H1 (cell line): ENCODE measurements around the gene COL12A1. TPM values are rescaled to one million over a fixed set of nuclear protein-coding genes. Genes with fewer than 3 reads are reported as not detected.

Source experiments
- CTCF ChIA-PET: fragments of 300-600 bp; sonication (Branson Sonifier 250); formaldehyde crosslinking; loops from one replicate; lab custom pipeline; 2021; ENCODE audit not compliant: partially characterized antibody; lab: Charles Lee
- POLR2A ChIA-PET: fragments of 300-600 bp; sonication (Branson Sonifier 250); formaldehyde crosslinking; loops from one replicate; lab custom pipeline; 2021; ENCODE audit warnings: inconsistent platforms; ENCODE audit not compliant: partially characterized antibody; lab: Charles Lee
- DNase-seq, 2 experiments: peaks; one replicate each; pipeline versions ENCODE4 v3.0.0 to v3.0.0-alpha.2; 2010 to 2022; ENCODE audit warnings: low spot score in 2 of 2, low read depth in 1 of 2, mixed read lengths in 1 of 2
- FAIRE-seq: peaks from 2 replicates; lab custom pipeline; 2011; peaks lifted over from hg19 to GRCh38; lab: Jason Lieb, UNC
- H2AFZ ChIP-seq: 2 replicates; pipeline ENCODE4 v1.8.1; 2012; ENCODE audit warnings: low read length, inconsistent platforms
- H2AK5ac ChIP-seq: 2 replicates; pipeline ENCODE4 v1.6.1; 2013; ENCODE audit warnings: low read depth, low read length
- H2BK120ac ChIP-seq: replicated peaks from 2 replicates; pipeline ENCODE3; 2013; ENCODE audit warnings: low read depth, low read length, inconsistent platforms
- H2BK12ac ChIP-seq: 2 replicates; pipeline ENCODE4 v1.6.1; 2013; ENCODE audit warnings: low read depth, low read length
- H2BK15ac ChIP-seq: 2 replicates; pipeline ENCODE4 v1.6.1; 2013; ENCODE audit warnings: low read length
- H2BK20ac ChIP-seq: 2 replicates; pipeline ENCODE4 v1.6.1; 2013; ENCODE audit warnings: low read length
- H2BK5ac ChIP-seq: 2 replicates; pipeline ENCODE4 v1.6.1; 2013; ENCODE audit warnings: low read depth, low read length
- H3K14ac ChIP-seq: 2 replicates; pipeline ENCODE4 v1.6.1; 2013; ENCODE audit warnings: inconsistent platforms; ENCODE audit not compliant: insufficient read length
- H3K18ac ChIP-seq: 2 replicates; pipeline ENCODE4 v1.6.1; 2013; ENCODE audit warnings: low read length; ENCODE audit errors: extremely low read depth
- H3K23ac ChIP-seq: 2 replicates; pipeline ENCODE4 v1.6.1; 2013; ENCODE audit warnings: inconsistent platforms; ENCODE audit not compliant: insufficient read length
- H3K23me2 ChIP-seq: 2 replicates; pipeline ENCODE4 v1.6.1; 2013; ENCODE audit warnings: low read depth, low read length
- H3K27ac ChIP-seq: 2 replicates; pipeline ENCODE4 v1.6.1; 2011; ENCODE audit warnings: low read depth, low read length, inconsistent platforms
- H3K27me3 ChIP-seq, 4 experiments: replicated peaks in 1 of 4; 1 replicate in 1 of 4; 2 replicates in 3 of 4; pipeline versions ENCODE4 v1.6.1 to v1.8.1; 2011 to 2013; ENCODE audit warnings: low read length in 3 of 4, mild to moderate bottlenecking in 3 of 4, inconsistent platforms in 2 of 4, mixed read lengths in 2 of 4, moderate library complexity in 1 of 4; ENCODE audit not compliant: control insufficient read depth in 3 of 4, insufficient read depth in 3 of 4; ENCODE audit errors: extremely low read depth in 1 of 4
- H3K36me3 ChIP-seq, 4 experiments: 2 replicates each; pipeline versions ENCODE4 v1.6.1 to v1.8.1; 2011 to 2013; ENCODE audit warnings: mild to moderate bottlenecking in 4 of 4, low read length in 3 of 4, moderate library complexity in 2 of 4, control low read depth in 1 of 4, inconsistent platforms in 1 of 4; ENCODE audit not compliant: insufficient read depth in 4 of 4, control insufficient read depth in 2 of 4
- H3K4ac ChIP-seq: replicated peaks from 2 replicates; pipeline ENCODE3; 2013; ENCODE audit warnings: low read length, low read depth, mixed read lengths, inconsistent platforms; ENCODE audit not compliant: insufficient read length
- H3K4me1 ChIP-seq, 4 experiments: replicated peaks in 1 of 4; 1 replicate in 1 of 4; 2 replicates in 3 of 4; pipeline versions ENCODE4 v1.6.1 to v1.8.1; 2011 to 2013; ENCODE audit warnings: low read length in 3 of 4, inconsistent platforms in 2 of 4, mixed read lengths in 1 of 4; ENCODE audit not compliant: insufficient read depth in 4 of 4, control insufficient read depth in 3 of 4
- H3K4me2 ChIP-seq, 2 experiments: 2 replicates each; pipeline versions ENCODE4 v1.6.1 to v1.8.1; 2011 to 2013; ENCODE audit warnings: low read depth in 2 of 2, low read length in 2 of 2, control low read depth in 1 of 2, inconsistent platforms in 1 of 2, mild to moderate bottlenecking in 1 of 2; ENCODE audit not compliant: insufficient read depth in 1 of 2
- H3K4me3 ChIP-seq, 4 experiments: fragments of 200-600, 300-600 bp in 1 of 4; sonication (generic), shearing (Covaris generic), sonication (Bioruptor Twin) in 1 of 4; 2 replicates each; pipeline versions ENCODE4 v1.5.1 to v1.8.1; 2011 to 2016; ENCODE audit warnings: low read length in 4 of 4, low read depth in 3 of 4, control low read depth in 2 of 4, inconsistent platforms in 2 of 4, mild to moderate bottlenecking in 2 of 4, mixed read lengths in 1 of 4, moderate library complexity in 1 of 4; ENCODE audit not compliant: insufficient read depth in 2 of 4; ENCODE audit errors: extremely low read depth in 1 of 4
- H3K56ac ChIP-seq: replicated peaks from 2 replicates; pipeline ENCODE3; 2013; ENCODE audit warnings: low read depth, mild to moderate bottlenecking, mixed read lengths, low read length, inconsistent platforms; ENCODE audit not compliant: insufficient read length
- H3K79me1 ChIP-seq: 2 replicates; pipeline ENCODE4 v1.6.1; 2013; ENCODE audit warnings: low read depth, low read length, control low read depth
- H3K79me2 ChIP-seq, 2 experiments: 2 replicates each; pipeline versions ENCODE4 v1.6.1 to v1.8.1; 2012 to 2013; ENCODE audit warnings: low read length in 2 of 2, mild to moderate bottlenecking in 2 of 2, inconsistent platforms in 1 of 2; ENCODE audit not compliant: insufficient read depth in 2 of 2, control insufficient read depth in 1 of 2
- H3K9ac ChIP-seq, 4 experiments: replicated peaks in 1 of 4; 1 replicate in 1 of 4; 2 replicates in 3 of 4; pipeline versions ENCODE4 v1.6.1 to v1.8.1; 2011 to 2013; ENCODE audit warnings: low read depth in 3 of 4, low read length in 3 of 4, control low read depth in 2 of 4, mild to moderate bottlenecking in 2 of 4, moderate library complexity in 2 of 4, inconsistent platforms in 1 of 4; ENCODE audit errors: extremely low read depth in 1 of 4
- H3K9me3 ChIP-seq, 2 experiments: 2 replicates each; pipeline versions ENCODE4 v1.6.1 to v1.8.1; 2012 to 2013; ENCODE audit warnings: mild to moderate bottlenecking in 2 of 2, moderate library complexity in 2 of 2, control low read depth in 1 of 2, inconsistent platforms in 1 of 2, low read depth in 1 of 2, low read length in 1 of 2, mixed read lengths in 1 of 2; ENCODE audit not compliant: insufficient read depth in 2 of 2
- H4K20me1 ChIP-seq, 2 experiments: replicated peaks in 1 of 2; 2 replicates each; pipeline versions ENCODE3 to v1.8.1; 2011 to 2013; ENCODE audit warnings: inconsistent platforms in 2 of 2, low read length in 2 of 2, mild to moderate bottlenecking in 1 of 2; ENCODE audit not compliant: insufficient read depth in 2 of 2, control insufficient read depth in 1 of 2
- H4K5ac ChIP-seq: 2 replicates; pipeline ENCODE4 v1.6.1; 2013; ENCODE audit warnings: low read length, low read depth, mixed read lengths, inconsistent platforms; ENCODE audit not compliant: insufficient read length
- H4K8ac ChIP-seq: 2 replicates; pipeline ENCODE4 v1.8.0; 2013; ENCODE audit warnings: mild to moderate bottlenecking, moderate library complexity, low read length, inconsistent platforms; ENCODE audit not compliant: insufficient read depth; ENCODE audit errors: extremely low read depth
- H4K91ac ChIP-seq: replicated peaks from 2 replicates; pipeline ENCODE3; 2013; ENCODE audit warnings: low read length, mixed read lengths, inconsistent platforms; ENCODE audit not compliant: insufficient read length
- CBX8 ChIP-seq: fragments of 300-800, 300-1000 bp; sonication (generic); IDR thresholded peaks from 2 replicates; pipeline ENCODE4 v1.7.1; 2016; ENCODE audit warnings: low read depth, low read length, borderline replicate concordance
- CHD1 ChIP-seq: IDR thresholded peaks from 2 replicates; pipeline ENCODE4 v1.6.1; 2012; ENCODE audit warnings: low read depth, low read length, improper control_type of control experiment
- NRF1 ChIP-seq: IDR thresholded peaks from 2 replicates; pipeline ENCODE4 v1.6.1; 2011; ENCODE audit warnings: mild to moderate bottlenecking, low read depth, low read length, improper control_type of control experiment
- POLR2A ChIP-seq, 2 experiments: IDR thresholded peaks; 1 replicate in 1 of 2; 2 replicates in 1 of 2; pipeline ENCODE4 v1.6.1; 2011; ENCODE audit warnings: low read depth in 2 of 2, low read length in 2 of 2, mild to moderate bottlenecking in 2 of 2; ENCODE audit errors: control extremely low read depth in 1 of 2
- POLR2AphosphoS5 ChIP-seq: IDR thresholded peaks from 2 replicates; pipeline ENCODE4 v1.6.1; 2011; ENCODE audit warnings: low read depth, low read length
- RXRA ChIP-seq: IDR thresholded peaks from 2 replicates; pipeline ENCODE4 v1.6.1; 2011; ENCODE audit warnings: low read depth, mild to moderate bottlenecking, low read length, moderate library complexity; ENCODE audit not compliant: insufficient read depth
- SIN3A ChIP-seq, 2 experiments: IDR thresholded peaks in 1 of 2; conservative IDR thresholded peaks in 1 of 2; 2 replicates each; pipeline ENCODE4 v1.6.1; 2011 to 2012; ENCODE audit warnings: low read length in 2 of 2, improper control_type of control experiment in 1 of 2, low read depth in 1 of 2, mild to moderate bottlenecking in 1 of 2
- SP2 ChIP-seq: IDR thresholded peaks from 2 replicates; pipeline ENCODE4 v1.6.1; 2012; ENCODE audit warnings: mild to moderate bottlenecking, low read length, inconsistent platforms
- SRF ChIP-seq: IDR thresholded peaks from 2 replicates; pipeline ENCODE4 v1.6.1; 2011; ENCODE audit warnings: mild to moderate bottlenecking, low read depth, low read length, moderate library complexity
- WGBS, 2 experiments: shearing (Covaris generic) in 1 of 2; methylation state at CpG; one replicate each; pipeline versions ENCODE4 v1.1.6 to v1.1.7; 2013 to 2015; ENCODE audit warnings: low lambda C conversion rate in 2 of 2, mixed read lengths in 2 of 2, inconsistent platforms in 1 of 2, low coverage in 1 of 2, missing lambda C conversion rate in 1 of 2; ENCODE audit not compliant: insufficient replicate concordance in 2 of 2, insufficient coverage in 1 of 2, insufficient read length in 1 of 2; ENCODE audit errors: extremely low coverage in 1 of 2, missing lambda C conversion rate in 1 of 2; 5-methylcytosine and 5-hydroxymethylcytosine counted together
- polyA plus RNA-seq, 7 experiments: library from polyadenylated mRNA; depleted of rRNA in 3 of 7; stranded (reverse) in 5 of 7; unstranded in 2 of 7; fragments of >200 nt in 5 of 7; fragments of 200-250 nt in 2 of 7; gene quantifications; 1 replicate in 5 of 7; 2 replicates in 1 of 7; 4 replicates in 1 of 7; pipeline versions ENCODE4 v1.2.1 to v1.2.3, GENCODE V29; 2011 to 2013; ENCODE audit warnings: missing spikeins in 2 of 7, mixed read lengths in 2 of 7
- total RNA-seq: library from RNA; stranded (reverse); fragmentation: NEBNext Ultra II Directional; extraction: Animal tissue kit (Norgen Biotek cat#: 25700); gene quantifications from 2 replicates; pipeline ENCODE4 v1.2.1, GENCODE V29; 2021

Gene COL12A1
- total and polyA plus RNA-seq, 2 of the 8 experiments (the other 6 are each of a cell fraction or from before 2014, with no cell fraction given), result 1.4 to 4.7 TPM

GRCh38 chr6:75076009-75076408, 129.8 kb downstream of the COL12A1 start:
- H2BK12ac ChIP-seq, result no peak overlapping the region
- no peaks in the 10 kb centered on the region for H3K23me2 ChIP-seq
- H3K27me3 ChIP-seq, result no peaks in the 10 kb centered on the region; a peak in 1 of 7 replicates
- no peak overlapping the region for H4K91ac ChIP-seq
- H3K23ac ChIP-seq, result no peak overlapping the region
- H2AK5ac ChIP-seq, result no peak overlapping the region
- no peak overlapping the region for H3K4ac ChIP-seq
- no peak overlapping the region for H4K8ac ChIP-seq
- no peaks in the 10 kb centered on the region for H3K79me1 ChIP-seq
- no peak for FAIRE-seq
- no peak overlapping the region for H3K4me2 ChIP-seq
- H3K9me3 ChIP-seq, result no peaks in the 10 kb centered on the region
- TF ChIP-seq CHD1 (no peak), CBX8 (no peak), SIN3A (conservative IDR thresholded peaks at IDR 0.05 in 1 of 2, IDR thresholded peaks at IDR 0.05 in 1 of 2; ENCODE audit: low read depth in 1 of 2, low read length in 2 of 2) (no peak), SP2 (no peak), RXRA (no peak), NRF1 (no peak), POLR2A (IDR thresholded peaks at IDR 0.05; ENCODE audit: control extremely low read depth in 1 of 2, low read depth in 2 of 2, low read length in 2 of 2) (no peak), SRF (no peak), POLR2AphosphoS5 (no peak)
- no peaks in the 10 kb centered on the region for H3K79me2 ChIP-seq
- H3K36me3 ChIP-seq, result no peaks in the 10 kb centered on the region
- H2BK20ac ChIP-seq, result no peak overlapping the region
- 81% methylated on average over 5 of the region's 5 CpGs; no CpG with 5 or more reads in 1 of the 2 experiments for WGBS, 2 experiments
- no peak overlapping the region for H3K56ac ChIP-seq
- no peak overlapping the region for H2BK120ac ChIP-seq
- H3K14ac ChIP-seq, result no peak overlapping the region
- no peaks in the 10 kb centered on the region for H3K4me1 ChIP-seq
- DNase-seq, result no peak
- no peak overlapping the region for H3K4me3 ChIP-seq
- H3K9ac ChIP-seq, result no peak overlapping the region
- H2BK15ac ChIP-seq, result no peak overlapping the region
- H2AFZ ChIP-seq, result 0 out of 2 replicates have a peak overlapping the region, but pooled peaks have one; percentile 16
- no peak overlapping the region for H4K5ac ChIP-seq
- H3K27ac ChIP-seq, result no peak overlapping the region
- POLR2A ChIA-PET, result no interaction called here
- CTCF ChIA-PET, result interaction anchor here (1.1 kb wide), 1 partner anchor 133 kb away, joined by 3 read pairs; no protein-coding TSS in a partner anchor
- H2BK5ac ChIP-seq, result no peak overlapping the region
- no peaks in the 10 kb centered on the region for H4K20me1 ChIP-seq
- H3K18ac ChIP-seq, result no peak overlapping the region
